HG02884 (cell line): ENCODE results near the gene ITGB6.
"Not testable (repeated sequence)": the region's sequence is repeated elsewhere in the genome, so short reads cannot be mapped to it uniquely, and the experiment has no call there.

Source experiments
- ATAC-seq: cut with Tn5 transposase; IDR thresholded peaks from one replicate; pipeline ENCODE4 v1.9.1; 2021; ENCODE audit warnings: mild to moderate bottlenecking, moderate library complexity; ENCODE audit not compliant: unreplicated experiment

ITGB6 gene

GRCh38 chr2:160141419-160141818, 58.7 kb downstream of the ITGB6 start:
- no peak for ATAC-seq

- ATAC-seq: no peak
Measured at GRCh38 chr2:160140471-160140870, 59.6 kb downstream of the ITGB6 start.

- no peak for ATAC-seq
Measured at GRCh38 chr2:160139991-160140390, 60.1 kb downstream of the ITGB6 start.

GRCh38 chr2:160139350-160139749, 60.7 kb downstream of the ITGB6 start:
- no peak for ATAC-seq

GRCh38 chr2:160138406-160138805, 61.7 kb downstream of the ITGB6 start:
- no peak for ATAC-seq

GRCh38 chr2:160137464-160137863, 62.6 kb downstream of the ITGB6 start:
- no peak for ATAC-seq

GRCh38 chr2:160132761-160133160, 67.3 kb downstream of the ITGB6 start:
- ATAC-seq: no peak

- no peak for ATAC-seq
Measured at GRCh38 chr2:160126756-160127155, 73.3 kb downstream of the ITGB6 start.

GRCh38 chr2:160126315-160126714, 73.8 kb downstream of the ITGB6 start:
- no peak for ATAC-seq

- ATAC-seq: no peak
Measured at GRCh38 chr2:160125828-160126227, 74.2 kb downstream of the ITGB6 start.

GRCh38 chr2:160125366-160125765, 74.7 kb downstream of the ITGB6 start:
- no peak for ATAC-seq

- no peak for ATAC-seq
Measured at GRCh38 chr2:160124571-160124970, 75.5 kb downstream of the ITGB6 start.

- not testable (repeated sequence) for ATAC-seq
Measured at GRCh38 chr2:160114721-160115120, 85.4 kb downstream of the ITGB6 start.

- ATAC-seq: no peak
Measured at GRCh38 chr2:160114020-160114419, 86.1 kb downstream of the ITGB6 start.

- peak; percentile 65 for ATAC-seq
Measured at GRCh38 chr2:160111951-160112798, 87.9 kb downstream of the ITGB6 start.

GRCh38 chr2:160110674-160111239, 89.3 kb downstream of the ITGB6 start:
- ATAC-seq: no peak

GRCh38 chr2:160109939-160110673, 90.0 kb downstream of the ITGB6 start:
- peak; percentile 76 for ATAC-seq

- no peak for ATAC-seq
Measured at GRCh38 chr2:160109243-160109642, 90.8 kb downstream of the ITGB6 start.

- ATAC-seq: no peak
Measured at GRCh38 chr2:160108646-160109045, 91.4 kb downstream of the ITGB6 start.

GRCh38 chr2:160105366-160105765, 94.7 kb downstream of the ITGB6 start:
- no peak for ATAC-seq

- no peak for ATAC-seq
Measured at GRCh38 chr2:160104115-160104514, 96.0 kb downstream of the ITGB6 start.

GRCh38 chr2:160097326-160097725, 102.7 kb downstream of the ITGB6 start:
- no peak for ATAC-seq
